NK-92 treated with Interleukin-12 subunit alpha and Interleukin-12 subunit beta, amount 100 ng/mL, for 24 hours (cell line): ENCODE measurements around the gene TECTB.

ENCODE experiments used
- DNase-seq: peaks from one replicate; lab custom pipeline; 2025; lab: John Stamatoyannopoulos, UW

TECTB gene

GRCh38 chr10:112347709-112348671, 64.8 kb downstream of the TECTB start:
- no peak for DNase-seq

- no peak for DNase-seq
Measured at GRCh38 chr10:112348759-112349158, 65.6 kb downstream of the TECTB start.

- no peak for DNase-seq
Measured at GRCh38 chr10:112349521-112350085, 66.4 kb downstream of the TECTB start.

- no peak for DNase-seq
Measured at GRCh38 chr10:112351146-112351545, 67.9 kb downstream of the TECTB start.

GRCh38 chr10:112352044-112352443, 68.8 kb downstream of the TECTB start:
- DNase-seq = no peak

GRCh38 chr10:112353046-112353445, 69.8 kb downstream of the TECTB start:
- no peak for DNase-seq
